Upper lobe of left lung (tissue), 6 donors: Measurements from ENCODE around the gene CNTNAP3. TPM values are rescaled to one million over a fixed set of nuclear protein-coding genes. Genes with fewer than 3 reads are reported as not detected.
"Not testable (repeated sequence)": the region's sequence is repeated elsewhere in the genome, so short reads cannot be mapped to it uniquely, and the experiment has no call there.

Experiments used
- ATAC-seq, 2 donors: fragments of 200-7000 bp; cut with Tn5 transposase; one replicate each; pipeline ENCODE4 v1.9.1; 2022; ENCODE audit warnings: mild to moderate bottlenecking in 2 of 2, moderate library complexity in 2 of 2; ENCODE audit not compliant: low FRiP score in 2 of 2
- DNase-seq, 2 donors: peaks; one replicate each; pipeline ENCODE4 v3.0.0-alpha.2; 2019 to 2020
- H3K27ac ChIP-seq, 4 donors: fragments of 200-600 bp; sonication (generic); one replicate each; pipeline ENCODE4 v1.5.1; 2016 to 2019
- H3K27me3 ChIP-seq, 4 donors: fragments of 200-600 bp; sonication (generic); one replicate each; pipeline ENCODE4 v1.5.1; 2017 to 2019
- H3K36me3 ChIP-seq, 4 donors: fragments of 200-600 bp; sonication (generic); one replicate each; pipeline ENCODE4 v1.5.1; 2016 to 2019
- H3K4me1 ChIP-seq, 4 donors: fragments of 200-600 bp; sonication (generic); one replicate each; pipeline ENCODE4 v1.5.1; 2018 to 2019
- H3K4me3 ChIP-seq, 4 donors: fragments of 200-600 bp; sonication (generic); one replicate each; pipeline ENCODE4 v1.5.1; 2017 to 2019; ENCODE audit warnings: mild to moderate bottlenecking in 2 of 4, moderate library complexity in 1 of 4
- H3K9me3 ChIP-seq, 4 donors: fragments of 200-600 bp; sonication (generic); one replicate each; pipeline ENCODE4 v1.5.1; 2018 to 2019
- WGBS, 2 donors: methylation state at CpG; one replicate each; pipeline ENCODE4 v1.1.5; 2017 to 2018; 5-methylcytosine and 5-hydroxymethylcytosine counted together
- total RNA-seq, 6 donors: library from RNA; depleted of rRNA in 4 of 6; stranded (reverse); fragments of >200 nt in 4 of 6; gene quantifications; one replicate each; pipeline versions ENCODE4 v1.1.0 to v1.2.1, GENCODE V29; 2016 to 2021
- donor health status: DM: no; HTN: no; CAD: no; lungs with moderate emphysema.
- donor health status: DM: no; HTN: yes; CAD: no; lungs with severe emphysema.

The CNTNAP3 gene
- total RNA-seq, result 10 to 100 TPM in 2 of 6 donors, 1 to 10 TPM in 4; 5.4 to 20.6 (median 8.1) TPM

DNA sequence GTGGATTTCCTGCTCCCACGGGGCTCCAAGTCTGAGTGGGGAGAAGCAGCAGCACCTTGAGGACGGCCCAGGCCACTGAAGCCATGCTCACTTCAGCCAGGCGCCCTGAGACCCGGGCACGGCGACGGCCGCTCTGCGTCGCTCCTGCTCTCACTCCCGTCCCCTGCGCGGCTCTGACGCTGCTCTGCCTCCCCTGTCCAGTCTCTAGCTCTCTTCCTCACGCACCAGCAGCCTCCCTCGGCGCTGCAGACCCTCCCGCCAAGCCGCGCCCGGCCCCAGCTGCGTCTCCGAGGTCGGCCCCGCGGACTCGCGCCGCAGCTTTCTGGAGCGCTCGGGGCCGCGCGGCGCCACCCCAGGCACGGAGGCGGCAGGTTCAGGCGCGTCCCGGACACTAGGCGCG, at the start of gene CNTNAP3:
TSS of gene CNTNAP3 (minus strand) at position 188 of the 400 bp plus-strand sequence. CDS start at position 85, 103 bp downstream.
- H3K27me3 ChIP-seq, ATAC-seq, H3K27ac ChIP-seq, H3K4me3 ChIP-seq, H3K9me3 ChIP-seq, H3K36me3 ChIP-seq, H3K4me1 ChIP-seq: not testable (repeated sequence)
- peak in 1 of 2 donors; percentile 38 for DNase-seq
- no CpG with 5 or more reads among the region's 42 CpGs for WGBS, 2 donors

DNA sequence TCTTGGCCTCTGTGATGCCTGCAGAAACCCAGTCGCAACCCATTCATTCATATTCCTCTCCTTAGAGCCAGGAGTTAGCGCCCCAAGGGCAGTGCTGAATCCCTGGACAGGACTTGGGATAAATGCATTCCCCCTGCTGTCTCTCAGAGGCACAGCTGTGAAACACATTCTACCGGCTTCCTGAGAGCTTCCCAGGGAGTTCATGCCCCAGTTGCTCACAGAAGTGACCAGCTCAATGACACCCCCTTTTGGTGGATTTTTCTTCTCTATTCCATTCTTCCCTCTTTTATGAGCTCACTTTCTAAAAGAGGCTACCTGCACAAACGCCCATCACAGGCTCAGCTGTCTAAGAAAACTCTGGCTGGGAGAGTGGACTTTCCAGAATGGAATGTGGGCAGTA, 8.0 kb downstream of the CNTNAP3 start:
- ATAC-seq, H3K36me3 ChIP-seq, H3K4me1 ChIP-seq, H3K27me3 ChIP-seq, H3K9me3 ChIP-seq, H3K4me3 ChIP-seq, H3K27ac ChIP-seq: not testable (repeated sequence)
- no CpG with 5 or more reads among the region's 4 CpGs for WGBS, 2 donors
- peak in 1 of 2 donors; percentile 4 for DNase-seq

- not testable (repeated sequence) for H3K27me3 ChIP-seq, H3K4me1 ChIP-seq, H3K4me3 ChIP-seq, DNase-seq, ATAC-seq, H3K36me3 ChIP-seq, H3K9me3 ChIP-seq, H3K27ac ChIP-seq
- WGBS, 2 donors, result no CpG with 5 or more reads among the region's 4 CpGs
These were observed 45.5 kb downstream of the CNTNAP3 start for GRCh38 chr9:39242513-39242912.

DNA sequence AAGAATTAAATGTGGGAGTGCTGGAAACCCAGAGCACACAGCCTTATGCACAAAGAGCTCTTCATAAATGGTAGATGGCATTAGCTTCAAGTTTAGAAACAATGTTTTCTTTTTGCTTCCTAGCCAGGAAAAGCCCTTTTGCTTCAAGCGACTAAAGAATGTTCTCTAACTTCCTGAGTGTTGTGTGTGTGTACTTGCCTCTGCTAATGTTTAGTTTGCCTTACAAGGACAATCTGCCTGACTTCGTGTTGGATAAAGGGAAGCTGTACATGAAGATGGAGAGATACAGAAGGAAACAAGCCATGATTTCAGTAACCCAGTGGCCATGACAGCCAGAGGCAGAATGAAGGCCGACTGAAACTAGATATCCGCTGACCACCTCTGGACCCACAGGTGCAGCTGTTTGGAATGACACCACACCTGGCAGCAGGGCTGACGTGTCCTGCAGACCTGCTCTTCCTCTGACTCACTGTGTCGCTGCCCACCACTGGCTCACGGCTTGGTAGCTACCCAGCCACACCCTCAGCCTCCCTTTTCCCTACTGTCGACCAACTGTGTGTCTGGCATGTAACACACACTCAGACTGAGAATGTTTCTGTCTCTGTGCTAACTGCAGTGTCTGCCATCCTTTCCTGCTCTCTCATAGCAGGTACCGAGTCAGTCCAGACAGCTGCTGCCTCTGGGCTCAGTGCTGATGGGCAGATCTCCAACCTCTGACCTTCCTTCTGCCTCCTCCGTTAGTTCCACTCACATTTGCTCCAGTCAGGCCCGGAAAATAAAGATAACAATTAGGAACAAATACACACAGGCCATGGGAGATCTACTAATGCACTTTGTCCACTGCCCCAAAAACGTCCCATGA, 55.6 kb downstream of the CNTNAP3 start:
- H3K27ac ChIP-seq, H3K27me3 ChIP-seq, H3K4me3 ChIP-seq, H3K9me3 ChIP-seq, DNase-seq, H3K4me1 ChIP-seq, H3K36me3 ChIP-seq, ATAC-seq: not testable (repeated sequence)
- no CpG with 5 or more reads among the region's 12 CpGs for WGBS, 2 donors

DNA sequence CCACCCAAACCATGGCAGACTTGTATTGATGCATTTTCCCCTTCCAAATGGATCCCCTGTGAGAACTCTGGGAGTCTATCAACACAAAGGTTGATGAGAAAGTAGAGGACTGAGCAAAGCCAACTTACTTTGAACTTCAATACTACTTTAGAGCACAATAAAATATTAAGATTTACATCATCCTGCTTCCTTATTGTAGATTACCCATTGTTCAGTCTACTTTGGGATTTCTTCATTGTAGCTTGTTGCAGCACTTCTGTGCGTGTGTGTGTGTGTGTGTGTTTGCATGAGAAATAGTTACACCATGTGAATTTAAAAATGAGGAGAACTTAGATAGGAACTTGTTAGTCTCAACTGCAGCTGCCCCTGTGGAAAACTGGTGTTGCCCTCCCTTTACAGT, 72.0 kb downstream of the CNTNAP3 start:
- not testable (repeated sequence) for DNase-seq, ATAC-seq, H3K4me1 ChIP-seq, H3K4me3 ChIP-seq, H3K27me3 ChIP-seq, H3K36me3 ChIP-seq, H3K27ac ChIP-seq, H3K9me3 ChIP-seq
- no CpG with 5 or more reads among the region's 1 CpG for WGBS, 2 donors

DNA sequence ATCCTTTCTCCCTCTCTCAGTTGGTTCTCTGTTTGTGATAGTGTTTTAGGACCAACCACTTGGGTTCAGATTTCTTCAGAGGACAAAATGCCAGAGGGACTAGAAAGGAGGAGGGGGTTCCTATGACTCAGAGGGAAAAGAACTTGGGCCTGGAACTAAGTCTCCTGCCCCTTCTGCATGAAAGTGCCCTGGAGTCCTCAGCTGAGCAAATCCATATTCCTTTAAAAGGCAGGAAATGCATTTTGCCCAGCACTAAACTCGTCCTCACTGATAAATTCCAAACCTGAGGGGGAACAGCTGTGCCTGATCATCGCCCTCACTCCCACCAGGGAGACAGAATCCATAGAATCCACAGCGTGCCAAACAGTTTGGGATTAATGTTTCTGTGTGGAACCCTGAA, 78.2 kb downstream of the CNTNAP3 start:
- ATAC-seq, H3K36me3 ChIP-seq, H3K4me3 ChIP-seq, H3K27ac ChIP-seq, H3K4me1 ChIP-seq, DNase-seq, H3K9me3 ChIP-seq, H3K27me3 ChIP-seq: not testable (repeated sequence)
- WGBS, 2 donors, result no CpG with 5 or more reads among the region's 3 CpGs

DNA sequence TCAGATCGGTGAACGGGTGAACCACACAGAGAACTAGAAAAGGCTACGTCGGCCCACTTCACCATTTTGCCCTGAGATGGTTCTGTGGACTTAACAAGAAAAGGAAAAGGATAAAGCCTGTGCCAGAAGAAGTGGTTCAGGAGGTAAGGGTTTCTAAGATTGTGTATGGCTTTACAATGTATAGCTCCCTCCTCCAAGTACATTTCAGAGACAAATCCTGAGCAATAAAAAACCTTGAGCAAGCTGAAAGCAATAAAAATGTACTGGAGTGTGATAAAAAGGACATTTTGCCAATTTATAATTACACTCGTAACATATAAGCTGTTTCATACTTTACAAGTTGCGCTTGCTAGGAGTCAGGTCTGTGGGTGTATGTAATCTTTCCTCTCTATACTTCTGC, 81.3 kb downstream of the CNTNAP3 start:
- H3K4me1 ChIP-seq, H3K9me3 ChIP-seq, H3K27me3 ChIP-seq, DNase-seq, H3K27ac ChIP-seq, ATAC-seq, H3K4me3 ChIP-seq, H3K36me3 ChIP-seq: not testable (repeated sequence)
- no CpG with 5 or more reads among the region's 6 CpGs for WGBS, 2 donors

DNA sequence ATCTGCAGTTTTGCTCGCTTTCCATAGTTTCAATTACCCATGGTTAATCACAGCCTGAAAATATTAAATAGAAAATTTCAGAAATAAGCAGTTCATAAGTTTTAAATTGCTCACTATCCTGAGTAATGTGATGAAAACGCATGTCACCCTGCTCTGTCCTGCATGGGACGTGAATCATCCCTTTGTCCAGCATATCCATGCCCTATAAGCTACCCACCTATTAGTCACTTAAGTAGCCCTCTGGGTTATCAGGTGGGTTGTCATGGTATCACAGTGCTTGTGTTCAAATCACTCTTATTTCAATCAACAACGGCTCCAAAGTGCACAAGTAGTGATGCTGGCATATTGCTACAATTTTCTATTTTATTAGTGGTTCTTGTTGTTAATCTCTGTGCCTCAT, 82.1 kb downstream of the CNTNAP3 start:
- H3K27me3 ChIP-seq, H3K27ac ChIP-seq, DNase-seq, H3K9me3 ChIP-seq, H3K4me3 ChIP-seq, H3K4me1 ChIP-seq, ATAC-seq, H3K36me3 ChIP-seq: not testable (repeated sequence)
- no CpG with 5 or more reads among the region's 4 CpGs for WGBS, 2 donors

DNA sequence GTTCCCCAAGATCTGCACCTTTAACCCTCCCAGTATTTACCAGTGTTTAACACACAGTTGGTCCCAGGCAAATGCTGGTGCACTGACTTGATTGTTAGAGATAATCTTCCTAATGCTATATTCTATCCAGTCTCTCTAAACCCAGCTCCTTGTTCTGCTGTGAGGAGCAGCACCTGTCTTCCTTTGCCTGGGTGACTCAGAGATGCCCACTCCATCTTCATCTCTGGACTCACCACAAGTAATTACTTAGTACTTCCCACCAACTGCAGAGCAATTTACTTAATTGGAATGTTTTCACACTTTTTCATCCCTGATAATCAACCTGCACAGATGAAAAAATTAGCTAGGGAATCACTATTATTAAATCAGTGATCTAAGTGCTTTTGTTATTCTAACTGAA, 87.6 kb downstream of the CNTNAP3 start:
- H3K27ac ChIP-seq, H3K9me3 ChIP-seq, H3K4me1 ChIP-seq, H3K27me3 ChIP-seq, ATAC-seq, H3K4me3 ChIP-seq, DNase-seq, H3K36me3 ChIP-seq: not testable (repeated sequence)

GRCh38 chr9:39198000-39198709, 89.8 kb downstream of the CNTNAP3 start:
- not testable (repeated sequence) for DNase-seq, H3K27ac ChIP-seq, H3K27me3 ChIP-seq, H3K36me3 ChIP-seq, ATAC-seq, H3K4me1 ChIP-seq, H3K4me3 ChIP-seq, H3K9me3 ChIP-seq
- WGBS, 2 donors, result no CpG with 5 or more reads among the region's 7 CpGs

GRCh38 chr9:39171370-39171769, 116.6 kb downstream of the CNTNAP3 start:
- WGBS, 2 donors, result no CpG with 5 or more reads among the region's 10 CpGs
- not testable (repeated sequence) for H3K4me1 ChIP-seq

DNA sequence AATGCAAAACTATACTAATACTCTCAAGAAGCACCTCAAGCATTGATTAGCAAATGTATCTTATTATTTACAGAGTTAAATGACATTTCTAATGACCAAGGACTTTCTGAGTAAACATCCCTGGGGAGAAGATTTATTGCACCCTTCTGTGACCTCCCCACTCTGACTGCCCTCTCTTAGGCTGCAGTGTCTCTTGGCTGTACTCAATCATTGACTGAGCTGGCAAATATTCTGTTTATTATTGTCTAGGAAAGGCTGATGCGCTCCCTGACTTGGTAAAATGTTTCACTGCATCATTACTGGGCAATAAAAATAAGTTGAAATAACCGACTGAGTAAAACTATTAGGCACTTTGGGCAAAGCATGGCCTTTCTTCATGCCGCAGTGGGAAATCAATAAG, 130.3 kb downstream of the CNTNAP3 start:
- H3K4me1 ChIP-seq, H3K9me3 ChIP-seq, H3K27ac ChIP-seq, DNase-seq, H3K27me3 ChIP-seq, H3K36me3 ChIP-seq, ATAC-seq, H3K4me3 ChIP-seq: not testable (repeated sequence)
- WGBS, 2 donors, result no CpG with 5 or more reads among the region's 3 CpGs

More at GRCh38 chr9:39171370-39171769, 116.6 kb downstream of the CNTNAP3 start:
- H3K9me3 ChIP-seq, H3K27ac ChIP-seq, H3K4me3 ChIP-seq, H3K27me3 ChIP-seq, H3K36me3 ChIP-seq, ATAC-seq, DNase-seq: not testable (repeated sequence)

DNA sequence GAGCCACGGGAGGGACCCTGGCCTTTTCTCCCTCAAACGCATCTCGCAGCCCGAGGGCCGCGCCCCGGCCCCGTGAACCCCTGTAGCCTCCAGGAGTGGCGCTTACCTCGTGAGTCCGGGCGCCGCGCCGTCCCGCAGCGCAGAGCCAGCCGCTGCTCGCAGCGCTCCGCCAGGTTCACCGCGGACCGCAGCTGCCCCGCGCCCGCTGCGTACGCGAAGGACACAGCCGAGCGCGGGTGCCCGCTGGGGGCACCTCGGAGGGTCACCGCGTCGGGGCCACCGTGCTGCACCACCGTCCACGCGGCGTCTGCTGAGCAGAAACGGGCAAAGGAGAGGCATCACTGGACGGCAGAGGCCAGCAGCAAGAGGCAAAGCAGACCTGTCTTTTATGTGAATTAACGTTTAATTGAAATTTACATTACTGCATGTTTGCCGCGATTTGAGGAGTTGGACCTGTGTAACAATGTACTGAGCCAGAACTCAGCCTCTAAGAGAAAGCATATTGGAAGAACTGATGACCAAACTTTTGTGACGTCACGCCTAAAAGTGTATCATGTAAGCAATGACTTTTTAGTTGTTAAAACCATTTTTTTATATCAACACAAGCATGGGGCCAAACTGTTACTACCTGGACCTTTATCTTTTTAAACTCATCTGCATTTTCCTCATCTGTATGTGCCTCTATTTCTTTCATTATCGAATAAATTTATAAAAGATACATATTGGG, 155.0 kb downstream of the CNTNAP3 start:
- H3K4me1 ChIP-seq, H3K27ac ChIP-seq, ATAC-seq, H3K27me3 ChIP-seq, H3K9me3 ChIP-seq, H3K36me3 ChIP-seq, H3K4me3 ChIP-seq: not testable (repeated sequence)
- DNase-seq, result peak in 1 of 2 donors; percentile 75
- 65 to 67% methylated on average over 30 to 36 of the region's 51 CpGs for WGBS, 2 donors
